ENCODE results near the gene ZKSCAN5. TPM values are rescaled to one million over a fixed set of nuclear protein-coding genes. Genes with fewer than 3 reads are reported as not detected.

The ZKSCAN5 gene
- total and polyA plus RNA-seq, 2 experiments from 2014 or later = 6.2 to 10.6 TPM

DNA sequence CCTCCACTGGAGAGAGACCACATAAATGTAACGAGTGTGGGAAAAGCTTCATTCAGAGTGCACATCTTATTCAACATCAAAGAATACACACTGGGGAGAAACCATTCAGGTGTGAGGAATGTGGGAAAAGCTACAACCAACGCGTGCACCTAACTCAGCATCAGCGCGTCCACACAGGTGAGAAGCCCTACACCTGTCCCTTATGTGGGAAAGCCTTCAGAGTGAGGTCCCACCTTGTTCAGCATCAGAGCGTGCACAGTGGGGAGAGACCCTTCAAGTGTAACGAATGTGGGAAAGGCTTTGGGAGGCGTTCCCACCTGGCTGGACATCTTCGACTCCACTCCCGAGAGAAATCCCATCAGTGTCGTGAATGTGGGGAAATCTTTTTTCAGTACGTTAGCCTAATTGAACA, 26.9 kb downstream of the ZKSCAN5 start:
- H3K9me2 ChIP-seq (replicated peaks; ENCODE audit: insufficient read depth) = no peaks in the 10 kb centered on the region
- no peaks in the 10 kb centered on the region for H4K20me1 ChIP-seq (ENCODE audit: insufficient read depth, poor library complexity, severe bottlenecking)
- no peak overlapping the region for H2AFZ ChIP-seq
- no peak for DNase-seq (ENCODE audit: low spot score)
- H3K79me2 ChIP-seq = no peaks in the 10 kb centered on the region
- no peaks in the 10 kb centered on the region for H3K4me1 ChIP-seq (ENCODE audit: insufficient read depth)
- H3K4me3 ChIP-seq = no peak overlapping the region
- no peaks in the 10 kb centered on the region for H3K27me3 ChIP-seq
- no peak overlapping the region for H3K27ac ChIP-seq
- H3K9me3 ChIP-seq (ENCODE audit: low read depth) = peaks cover 29% of the 10 kb centered on the region
- WGBS (ENCODE audit: low lambda C conversion rate, missing lambda C conversion rate) = 98% methylated on average over 12 of the region's 12 CpGs
- no peak for TF ChIP-seq EZH2 (IDR thresholded peaks at IDR 0.05; ENCODE audit: borderline replicate concordance)
- TF ChIP-seq, protein P1, sequence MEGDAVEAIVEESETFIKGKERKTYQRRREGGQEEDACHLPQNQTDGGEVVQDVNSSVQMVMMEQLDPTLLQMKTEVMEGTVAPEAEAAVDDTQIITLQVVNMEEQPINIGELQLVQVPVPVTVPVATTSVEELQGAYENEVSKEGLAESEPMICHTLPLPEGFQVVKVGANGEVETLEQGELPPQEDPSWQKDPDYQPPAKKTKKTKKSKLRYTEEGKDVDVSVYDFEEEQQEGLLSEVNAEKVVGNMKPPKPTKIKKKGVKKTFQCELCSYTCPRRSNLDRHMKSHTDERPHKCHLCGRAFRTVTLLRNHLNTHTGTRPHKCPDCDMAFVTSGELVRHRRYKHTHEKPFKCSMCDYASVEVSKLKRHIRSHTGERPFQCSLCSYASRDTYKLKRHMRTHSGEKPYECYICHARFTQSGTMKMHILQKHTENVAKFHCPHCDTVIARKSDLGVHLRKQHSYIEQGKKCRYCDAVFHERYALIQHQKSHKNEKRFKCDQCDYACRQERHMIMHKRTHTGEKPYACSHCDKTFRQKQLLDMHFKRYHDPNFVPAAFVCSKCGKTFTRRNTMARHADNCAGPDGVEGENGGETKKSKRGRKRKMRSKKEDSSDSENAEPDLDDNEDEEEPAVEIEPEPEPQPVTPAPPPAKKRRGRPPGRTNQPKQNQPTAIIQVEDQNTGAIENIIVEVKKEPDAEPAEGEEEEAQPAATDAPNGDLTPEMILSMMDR (IDR thresholded peaks at IDR 0.05; ENCODE audit: poor library complexity) = no peak
- TF ChIP-seq EZH2phosphoT487 (IDR thresholded peaks at IDR 0.05; ENCODE audit: low read depth, severe bottlenecking, unreplicated experiment) = no peak
- H3K4me2 ChIP-seq = no peak overlapping the region
- peaks cover 22% of the 10 kb centered on the region for H3K36me3 ChIP-seq (replicated peaks; ENCODE audit: insufficient read depth, low read depth)

DNA sequence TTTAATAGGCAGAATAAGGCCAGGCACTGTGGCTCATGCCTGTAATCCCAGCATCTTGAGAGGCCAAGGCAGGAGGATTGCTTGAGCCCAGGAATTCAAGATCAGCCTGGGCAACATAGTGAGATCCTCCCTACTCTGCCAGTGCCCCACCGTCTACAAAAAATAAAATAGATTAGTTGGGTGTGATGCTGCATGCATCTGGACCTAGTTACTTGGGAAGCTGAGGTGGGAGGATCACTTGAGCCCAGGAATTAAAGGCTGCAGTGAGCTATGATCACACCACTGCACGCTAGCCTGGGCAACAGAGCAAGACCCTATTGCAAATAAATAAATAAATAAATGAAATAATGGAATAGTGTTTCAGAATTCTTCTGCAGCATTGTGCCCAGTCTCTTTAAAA, 31.2 kb downstream of the ZKSCAN5 start:
- Histone ChIP-seq H3K4me1 (ENCODE audit: insufficient read depth) (no peaks in the 10 kb centered on the region), H4K20me1 (ENCODE audit: insufficient read depth, poor library complexity, severe bottlenecking) (no peaks in the 10 kb centered on the region), H3K36me3 (replicated peaks; ENCODE audit: insufficient read depth, low read depth) (peaks cover 18% of the 10 kb centered on the region), H3K9me3 (ENCODE audit: low read depth) (peaks cover 23% of the 10 kb centered on the region), H3K27me3 (no peaks in the 10 kb centered on the region), H3K27ac (no peak overlapping the region), H3K79me2 (no peaks in the 10 kb centered on the region), H2AFZ (no peak overlapping the region), H3K9me2 (replicated peaks; ENCODE audit: insufficient read depth) (no peaks in the 10 kb centered on the region), H3K4me3 (no peak overlapping the region), H3K4me2 (no peak overlapping the region)
- no peak for DNase-seq (ENCODE audit: low spot score)
- 94% methylated on average over 2 of the region's 2 CpGs for WGBS (ENCODE audit: low lambda C conversion rate, missing lambda C conversion rate)
- TF ChIP-seq, protein P1 (IDR thresholded peaks at IDR 0.05; ENCODE audit: poor library complexity) = no peak
- TF ChIP-seq EZH2 (IDR thresholded peaks at IDR 0.05; ENCODE audit: borderline replicate concordance) = no peak
- no peak for TF ChIP-seq EZH2phosphoT487 (IDR thresholded peaks at IDR 0.05; ENCODE audit: low read depth, severe bottlenecking, unreplicated experiment)

DNA sequence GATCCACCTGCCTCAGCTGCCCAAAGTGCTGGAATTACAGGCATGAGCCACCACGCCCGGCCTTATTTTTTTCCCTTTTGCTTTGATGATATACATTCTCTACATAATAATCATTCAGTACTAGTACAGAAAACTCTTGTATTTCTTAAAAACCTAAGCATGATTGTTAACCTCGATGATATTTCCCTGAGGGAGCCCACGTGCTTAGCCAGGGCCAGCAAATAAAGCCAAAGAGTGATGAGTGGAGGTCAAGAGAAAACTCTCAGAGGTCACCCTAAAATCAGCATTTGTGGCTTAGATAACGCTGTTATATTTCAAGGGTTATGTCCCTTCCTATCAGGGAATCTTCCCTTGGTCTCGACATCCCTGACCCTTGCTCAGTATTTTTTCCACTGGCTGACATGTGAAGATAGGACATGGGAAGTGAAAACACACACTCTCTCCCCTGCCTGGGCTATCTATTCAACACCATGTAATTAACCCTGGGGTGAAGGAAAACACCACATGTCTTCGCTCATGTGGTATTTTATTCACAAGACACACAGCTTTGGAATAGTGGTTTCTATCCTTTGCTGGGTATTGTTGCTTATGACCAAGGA, 34.9 kb downstream of the ZKSCAN5 start:
- H3K79me2 ChIP-seq = no peaks in the 10 kb centered on the region
- H3K9me3 ChIP-seq (ENCODE audit: low read depth) = no peaks in the 10 kb centered on the region
- no peak overlapping the region for H3K4me2 ChIP-seq
- no peak overlapping the region for H2AFZ ChIP-seq
- H3K4me3 ChIP-seq = no peak overlapping the region
- no peaks in the 10 kb centered on the region for H3K4me1 ChIP-seq (ENCODE audit: insufficient read depth)
- H4K20me1 ChIP-seq (ENCODE audit: insufficient read depth, poor library complexity, severe bottlenecking) = no peaks in the 10 kb centered on the region
- no peaks in the 10 kb centered on the region for H3K9me2 ChIP-seq (replicated peaks; ENCODE audit: insufficient read depth)
- 85% methylated on average over 7 of the region's 7 CpGs for WGBS (ENCODE audit: low lambda C conversion rate, missing lambda C conversion rate)
- no peak overlapping the region for H3K27ac ChIP-seq
- H3K36me3 ChIP-seq (replicated peaks; ENCODE audit: insufficient read depth, low read depth) = no peaks in the 10 kb centered on the region
- TF ChIP-seq, protein P1 (IDR thresholded peaks at IDR 0.05; ENCODE audit: poor library complexity) = no peak
- TF ChIP-seq EZH2 (IDR thresholded peaks at IDR 0.05; ENCODE audit: borderline replicate concordance) (no peak), EZH2phosphoT487 (IDR thresholded peaks at IDR 0.05; ENCODE audit: low read depth, severe bottlenecking, unreplicated experiment) (no peak)
- no peak for DNase-seq (ENCODE audit: low spot score)
- no peaks in the 10 kb centered on the region for H3K27me3 ChIP-seq

Data from hepatocyte (in vitro differentiated cells).